Tibial nerve (tissue), 4 donors: Measurements from ENCODE around the gene SSH3. TPM values are rescaled to one million over a fixed set of nuclear protein-coding genes. Genes with fewer than 3 reads are reported as not detected.

Source experiments
- DNase-seq, 2 donors: peaks; one replicate each; pipeline ENCODE4 v3.0.0-alpha.2; 2019; ENCODE audit warnings: low spot score in 2 of 2
- H3K27ac ChIP-seq, 4 donors: fragments of 200-600 bp; sonication (generic) in 3 of 4; one replicate each; pipeline ENCODE4 v1.5.1; 2017 to 2019; ENCODE audit warnings: mild to moderate bottlenecking in 1 of 4
- H3K27me3 ChIP-seq, 2 donors: fragments of 200-600 bp; sonication (generic) in 1 of 2; one replicate each; pipeline versions ENCODE4 v1.5.1 to v1.6.0; 2017 to 2019
- H3K36me3 ChIP-seq, 3 donors: fragments of 200-600 bp; sonication (generic); one replicate each; pipeline ENCODE4 v1.5.1; 2018 to 2019
- H3K4me1 ChIP-seq, 4 donors: fragments of 200-600 bp; sonication (generic) in 3 of 4; one replicate each; pipeline ENCODE4 v1.5.1; 2017 to 2019
- H3K4me3 ChIP-seq, 4 donors: fragments of 200-600 bp; sonication (generic) in 3 of 4; one replicate each; pipeline ENCODE4 v1.5.1; 2017 to 2019; ENCODE audit warnings: mild to moderate bottlenecking in 1 of 4, moderate library complexity in 1 of 4
- H3K9me3 ChIP-seq, 4 donors: fragments of 200-600 bp; sonication (generic) in 3 of 4; one replicate each; pipeline ENCODE4 v1.5.1; 2017 to 2019
- CTCF ChIP-seq, 5 experiments: fragments of 200-600 bp in 3 of 5; fragments of 450-650 bp in 2 of 5; sonication (generic) in 3 of 5; IDR thresholded peaks; one replicate each; pipeline ENCODE4 v1.5.1; 2016 to 2019; ENCODE audit warnings: antibody characterized with exemption in 5 of 5, mild to moderate bottlenecking in 3 of 5, moderate library complexity in 2 of 5
- EP300 ChIP-seq, 2 donors: sonication (generic); formaldehyde crosslinking; IDR thresholded peaks; one replicate each; pipeline ENCODE4 v1.6.1; 2017; ENCODE audit warnings: antibody characterized with exemption in 2 of 2, mild to moderate bottlenecking in 1 of 2
- POLR2A ChIP-seq, 2 donors: fragments of 450-650 bp; IDR thresholded peaks; one replicate each; pipeline ENCODE4 v1.6.1; 2017; ENCODE audit warnings: antibody characterized with exemption in 2 of 2, mild to moderate bottlenecking in 2 of 2, moderate library complexity in 2 of 2
- WGBS, 2 donors: methylation state at CpG; one replicate each; pipeline ENCODE4 v1.1.5; 2018; 5-methylcytosine and 5-hydroxymethylcytosine counted together
- total RNA-seq, 4 donors: library from RNA; depleted of rRNA; stranded (reverse); fragments of >200 nt; gene quantifications; one replicate each; pipeline ENCODE4 v1.1.0, GENCODE V29; 2016

SSH3 gene
- total RNA-seq, 4 donors from 2014 or later = 28.5 to 51.6 (median 43.1) TPM

DNA sequence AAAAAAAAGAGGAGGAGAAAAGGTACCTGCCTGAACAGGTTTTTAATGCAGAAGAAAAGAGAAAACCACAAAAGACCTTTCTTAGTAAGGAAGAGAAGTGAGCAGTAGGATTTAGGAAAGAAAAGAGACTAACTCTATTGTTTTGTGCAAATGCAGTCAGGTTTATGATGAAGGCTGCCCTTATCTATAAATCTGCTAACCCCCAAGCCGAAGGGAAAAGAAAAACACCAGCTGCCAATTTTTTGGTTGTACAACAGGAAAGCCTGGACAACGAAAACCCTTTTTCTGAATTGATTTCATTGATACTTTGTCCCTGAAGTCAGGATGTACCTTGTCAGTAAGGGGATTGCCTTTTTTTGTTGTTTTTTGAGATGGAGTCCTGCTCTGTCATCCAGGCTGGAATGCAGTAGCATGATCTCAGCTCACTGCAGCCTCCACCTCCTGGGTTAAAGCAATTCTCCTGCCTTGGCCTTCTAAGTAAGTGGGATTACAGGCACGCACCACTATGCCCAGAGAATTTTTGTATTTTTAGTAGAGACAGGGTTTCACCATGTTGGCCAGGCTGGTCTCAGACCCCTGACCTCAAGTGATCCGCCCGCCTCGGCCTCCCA is 28.9 kb downstream of the SSH3 start:
- Histone ChIP-seq H3K4me1 (no peaks in the 10 kb centered on the region), H3K36me3 (peaks cover 0 to 20% (median 0%) of the 10 kb centered on the region in 3 donors), H3K27ac (no peak overlapping the region), H3K9me3 (no peaks in the 10 kb centered on the region), H3K4me3 (no peak overlapping the region), H3K27me3 (no peaks in the 10 kb centered on the region)
- no peak for DNase-seq
- WGBS, 2 donors = 82 to 86% methylated on average over 6 of the region's 6 CpGs
- no peak for TF ChIP-seq EP300 (IDR thresholded peaks at IDR 0.05)

DNA sequence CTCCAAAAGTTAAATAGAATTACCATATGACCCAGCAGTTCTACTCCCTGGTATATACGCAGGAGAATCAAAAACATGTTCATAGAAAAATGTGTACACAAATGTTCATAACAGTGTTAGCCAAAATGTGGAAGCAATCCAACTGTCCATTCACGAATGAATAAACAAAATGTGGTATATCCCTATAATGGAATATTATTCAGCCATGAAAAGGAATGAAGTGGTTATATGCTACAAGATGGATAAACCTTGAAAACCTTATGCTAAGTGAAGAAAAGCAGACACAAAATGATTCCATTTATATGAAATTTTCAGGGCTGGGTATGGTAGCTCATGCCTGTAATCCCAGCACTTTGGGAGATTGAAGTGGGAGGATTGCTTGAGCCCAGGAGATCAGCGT is 33.9 kb downstream of the SSH3 start:
- Histone ChIP-seq H3K27me3 (no peaks in the 10 kb centered on the region), H3K27ac (no peak overlapping the region), H3K36me3 (peaks cover 0 to 29% (median 0%) of the 10 kb centered on the region in 3 donors), H3K9me3 (peaks cover 0 to 2% (median 0%) of the 10 kb centered on the region in 4 donors), H3K4me1 (no peaks in the 10 kb centered on the region), H3K4me3 (no peak overlapping the region)
- TF ChIP-seq POLR2A (IDR thresholded peaks at IDR 0.05) (no peak), EP300 (IDR thresholded peaks at IDR 0.05) (no peak), CTCF (IDR thresholded peaks at IDR 0.05) (no peak)
- DNase-seq = no peak
- WGBS, 2 donors = 94 to 95% methylated on average over 3 of the region's 3 CpGs

GRCh38 chr11:67344264-67344663 is 40.9 kb downstream of the SSH3 start:
- Histone ChIP-seq H3K9me3 (peaks cover 0 to 5% (median 0%) of the 10 kb centered on the region in 4 donors), H3K4me1 (peaks cover 0 to 12% (median 3%) of the 10 kb centered on the region in 4 donors), H3K4me3 (no peak overlapping the region), H3K27ac (no peak overlapping the region), H3K27me3 (no peaks in the 10 kb centered on the region), H3K36me3 (peaks cover 0 to 20% (median 0%) of the 10 kb centered on the region in 3 donors)
- WGBS, 2 donors = 83 to 84% methylated on average over 4 of the region's 4 CpGs
- DNase-seq = no peak
- TF ChIP-seq POLR2A (IDR thresholded peaks at IDR 0.05) (no peak), CTCF (IDR thresholded peaks at IDR 0.05) (no peak), EP300 (IDR thresholded peaks at IDR 0.05) (no peak)

DNA sequence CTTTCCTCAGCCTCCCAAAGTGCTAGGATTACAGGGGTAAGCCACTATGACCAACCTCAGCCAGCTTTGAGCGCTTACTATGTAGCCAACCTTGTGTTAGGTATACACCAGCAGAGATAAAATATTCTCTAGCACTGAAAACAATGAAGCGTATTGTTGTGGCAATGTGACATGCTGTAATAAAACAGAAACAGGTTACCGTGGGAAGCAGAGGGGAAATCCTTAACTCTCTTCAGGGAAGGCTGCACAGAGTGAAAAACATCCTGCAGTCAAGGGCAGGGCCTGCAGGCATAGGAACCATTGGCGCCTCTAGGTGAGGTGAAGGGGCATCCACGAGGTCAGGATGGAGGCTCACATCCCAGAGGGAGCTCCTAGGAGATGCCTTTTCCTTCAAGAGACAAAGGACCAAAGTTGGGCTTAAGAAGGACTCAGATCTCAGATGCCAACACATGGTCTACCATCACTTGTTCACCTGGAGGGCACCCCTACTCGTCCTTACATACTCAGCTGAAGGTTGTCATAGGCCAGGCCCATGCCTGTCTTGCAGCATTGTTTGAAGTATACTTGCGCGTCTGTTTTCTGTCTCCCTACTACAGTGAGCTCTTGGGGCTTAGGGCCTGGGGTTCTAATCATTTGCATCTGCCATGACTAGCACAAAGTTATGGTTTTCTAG is 42.1 kb downstream of the SSH3 start:
- no peak for DNase-seq
- H3K36me3 ChIP-seq = peaks cover 0 to 13% (median 0%) of the 10 kb centered on the region in 3 donors
- no peak for TF ChIP-seq CTCF (IDR thresholded peaks at IDR 0.05)
- no peak for TF ChIP-seq EP300 (IDR thresholded peaks at IDR 0.05)
- no peak for TF ChIP-seq POLR2A (IDR thresholded peaks at IDR 0.05)
- H3K27ac ChIP-seq = peak overlapping the region in 2 of 4 donors; percentile 36 to 41
- H3K9me3 ChIP-seq = peaks cover 0 to 5% (median 0%) of the 10 kb centered on the region in 4 donors
- 68 to 76% methylated on average over 8 of the region's 8 CpGs for WGBS, 2 donors
- no peaks in the 10 kb centered on the region for H3K27me3 ChIP-seq
- no peak overlapping the region for H3K4me3 ChIP-seq
- H3K4me1 ChIP-seq = peaks cover 0 to 17% (median 3%) of the 10 kb centered on the region in 4 donors

DNA sequence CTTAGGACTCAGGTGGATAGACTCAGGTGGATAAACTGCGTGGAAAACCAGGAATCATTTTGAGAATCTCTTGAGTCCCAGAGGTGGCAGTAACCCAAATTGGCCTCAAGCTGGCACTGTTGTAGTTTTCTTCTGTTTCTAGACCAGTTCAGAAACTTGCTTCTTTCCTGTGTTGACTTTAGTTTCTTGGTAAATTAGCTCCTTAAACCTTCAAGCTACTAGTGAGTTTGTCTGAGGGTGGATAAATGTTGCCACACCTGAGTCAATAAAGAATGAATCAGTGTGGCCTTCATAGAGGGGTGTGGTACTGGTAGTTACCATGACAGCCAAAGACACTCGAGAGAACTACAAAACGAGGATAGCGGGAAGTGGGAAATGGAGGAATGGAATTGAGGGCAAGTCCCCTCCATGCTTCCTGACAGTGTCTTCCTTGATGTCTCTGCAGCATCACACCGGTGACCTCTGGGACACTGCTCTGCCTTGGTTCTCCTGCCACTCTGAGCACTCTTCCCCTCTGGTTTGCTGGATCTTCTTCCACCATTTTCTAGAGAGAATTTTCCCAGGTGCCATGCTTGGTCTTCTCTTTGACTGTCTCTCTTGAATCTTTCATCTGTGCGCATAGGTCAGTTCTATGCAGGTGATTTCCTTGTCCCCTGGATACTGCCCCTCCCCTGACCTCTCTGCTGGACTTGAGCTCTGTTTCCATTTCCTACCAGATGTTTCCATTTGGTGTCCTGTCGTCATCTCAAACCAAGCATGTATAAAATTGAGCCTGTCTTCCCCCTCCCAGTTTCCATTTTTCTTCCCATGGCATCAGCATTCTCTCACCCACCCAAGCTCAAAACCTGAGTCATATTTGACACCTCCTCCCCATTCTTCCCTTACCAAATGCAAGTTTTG is 42.8 kb downstream of the SSH3 start:
- peaks cover 0 to 11% (median 0%) of the 10 kb centered on the region in 3 donors for H3K36me3 ChIP-seq
- peaks cover 0 to 25% (median 9%) of the 10 kb centered on the region in 4 donors for H3K4me1 ChIP-seq
- peak overlapping the region in 2 of 4 donors; percentile 24 to 36 for H3K27ac ChIP-seq
- DNase-seq = no peak
- H3K4me3 ChIP-seq = no peak overlapping the region
- peaks cover 0 to 5% (median 0%) of the 10 kb centered on the region in 4 donors for H3K9me3 ChIP-seq
- TF ChIP-seq POLR2A (IDR thresholded peaks at IDR 0.05) = no peak
- peak in 4 of 5 experiments; percentile 35 to 58 (median 52) for TF ChIP-seq CTCF (IDR thresholded peaks at IDR 0.05)
- 66 to 68% methylated on average over 7 of the region's 7 CpGs for WGBS, 2 donors
- H3K27me3 ChIP-seq = no peaks in the 10 kb centered on the region
